C4-2B (cell line): ENCODE measurements around the gene RUFY1.

ENCODE experiments used
- H3K27ac ChIP-seq: fragments of 450-650 bp; 2 replicates; pipeline ENCODE4 v1.5.1; 2017
- CTCF ChIP-seq: fragments of 450-650 bp; conservative IDR thresholded peaks from 2 replicates; pipeline ENCODE4 v1.5.1; 2017; ENCODE audit warnings: mild to moderate bottlenecking
- ZFX ChIP-seq: fragments of 450-650 bp; IDR thresholded peaks from 2 replicates; pipeline ENCODE4 v1.6.1; 2017

Gene RUFY1

GRCh38 chr5:179613460-179614071 is 63.2 kb downstream of the RUFY1 start:
- TF ChIP-seq CTCF (no peak), ZFX (no peak)
- H3K27ac ChIP-seq = no peak overlapping the region

GRCh38 chr5:179614745-179615144 is 64.4 kb downstream of the RUFY1 start:
- TF ChIP-seq CTCF (no peak), ZFX (no peak)
- H3K27ac ChIP-seq = no peak overlapping the region

GRCh38 chr5:179615203-179615602 is 64.8 kb downstream of the RUFY1 start:
- TF ChIP-seq ZFX (no peak), CTCF (no peak)
- H3K27ac ChIP-seq = no peak overlapping the region

- no peak overlapping the region for H3K27ac ChIP-seq
- TF ChIP-seq CTCF = no peak
- no peak for TF ChIP-seq ZFX
These were observed 65.7 kb downstream of the RUFY1 start for GRCh38 chr5:179616002-179616594.

- TF ChIP-seq CTCF (no peak), ZFX (no peak)
These were observed 67.6 kb downstream of the RUFY1 start for GRCh38 chr5:179617930-179618329.

GRCh38 chr5:179618923-179619554 is 68.7 kb downstream of the RUFY1 start:
- H3K27ac ChIP-seq = no peak overlapping the region

More at GRCh38 chr5:179617930-179618329, 67.6 kb downstream of the RUFY1 start:
- H3K27ac ChIP-seq = no peak overlapping the region

More at GRCh38 chr5:179618923-179619554, 68.7 kb downstream of the RUFY1 start:
- TF ChIP-seq CTCF (no peak), ZFX (no peak)
